Panc1 (cell line): ENCODE measurements around the gene TBCB. TPM values are rescaled to one million over a fixed set of nuclear protein-coding genes. Genes with fewer than 3 reads are reported as not detected.

Experiments used
- ATAC-seq: fragments of 200-7000 bp; cut with Tn5 transposase; 2 replicates; pipeline ENCODE4 v1.9.1; 2020; ENCODE audit warnings: mild to moderate bottlenecking, moderate library complexity
- BruUV-seq: library from RNA; stranded (reverse); fragments of 400-500 nt; replicated peaks from 2 replicates; lab custom pipeline; 2021; lab: Mats Ljungman, UMichigan
- CTCF ChIA-PET: fragments of 300-600 bp; sonication (Branson Sonifier 250); formaldehyde crosslinking; loops from one replicate; lab custom pipeline; 2022; ENCODE audit warnings: antibody characterized with exemption; lab: Charles Lee
- POLR2A ChIA-PET: fragments of 300-600 bp; sonication (Branson Sonifier 250); formaldehyde crosslinking; loops from one replicate; lab custom pipeline; 2022; ENCODE audit warnings: antibody characterized with exemption; lab: Charles Lee
- DNase-seq: peaks from one replicate; pipeline ENCODE4 v3.0.0-alpha.2; 2010; ENCODE audit warnings: low read depth, low spot score
- H3K27ac ChIP-seq: 2 replicates; pipeline ENCODE4 v1.5.1; 2011; ENCODE audit warnings: mild to moderate bottlenecking, low read length, inconsistent platforms
- H3K27me3 ChIP-seq: fragments of 200-500 bp; sonication (Bioruptor generic); 2 replicates; pipeline ENCODE4 v1.6.0; 2014; ENCODE audit warnings: low read length, inconsistent platforms; ENCODE audit not compliant: control insufficient read depth, insufficient read depth
- H3K36me3 ChIP-seq: fragments of 200-500 bp; sonication (Bioruptor generic); 2 replicates; pipeline ENCODE4 v1.5.1; 2014; ENCODE audit warnings: inconsistent platforms, mild to moderate bottlenecking, low read length, moderate library complexity; ENCODE audit not compliant: control insufficient read depth, insufficient read depth
- H3K4me1 ChIP-seq: 2 replicates; pipeline ENCODE4 v1.5.1; 2011; ENCODE audit warnings: inconsistent platforms, mild to moderate bottlenecking, low read length, moderate library complexity; ENCODE audit not compliant: control insufficient read depth, insufficient read depth
- H3K4me3 ChIP-seq, 2 experiments: 2 replicates each; pipeline ENCODE4 v1.5.1; 2011 to 2012; ENCODE audit warnings: low read depth in 2 of 2, low read length in 2 of 2, mild to moderate bottlenecking in 2 of 2, inconsistent platforms in 1 of 2, moderate library complexity in 1 of 2
- H3K9me3 ChIP-seq: fragments of 200-500 bp; sonication (Bioruptor generic); 2 replicates; pipeline ENCODE4 v1.5.1; 2014; ENCODE audit warnings: low read depth, mild to moderate bottlenecking, inconsistent platforms, low read length, moderate library complexity; ENCODE audit not compliant: control insufficient read depth, insufficient read depth
- CTCF ChIP-seq: fragments of 450-650 bp; IDR thresholded peaks from 2 replicates; pipeline ENCODE4 v1.5.1; 2017; ENCODE audit warnings: mild to moderate bottlenecking
- POLR2AphosphoS5 ChIP-seq: IDR thresholded peaks from 2 replicates; pipeline ENCODE4 v1.6.1; 2012; ENCODE audit warnings: mild to moderate bottlenecking, low read depth, low read length, moderate library complexity
- SIN3A ChIP-seq: IDR thresholded peaks from 2 replicates; pipeline ENCODE4 v1.6.1; 2012; ENCODE audit warnings: low read depth, mild to moderate bottlenecking, low read length, moderate library complexity, borderline replicate concordance; ENCODE audit not compliant: insufficient read depth
- TCF7L2 ChIP-seq: IDR thresholded peaks from 2 replicates; pipeline ENCODE4 v1.6.1; 2011; ENCODE audit warnings: mild to moderate bottlenecking, low read depth, low read length, inconsistent platforms
- in situ Hi-C: cut with HindIII; loops from 2 replicates; pipeline ENCODE4 v1.10.0; 2016; ENCODE audit warnings: low sequenced_read_pairs, low pct_unique_long_range_greater_than_20kb
- intact Hi-C: fragments of 100-400 bp; cut with micrococcal nuclease; formaldehyde crosslinking; loops from one replicate; pipeline ENCODE4 v1.10.0; 2022; ENCODE audit not compliant: unreplicated experiment
- total RNA-seq: library from RNA; stranded (reverse); gene quantifications from one replicate; pipeline ENCODE4 v1.2.1, GENCODE V29; 2021; ENCODE audit not compliant: unreplicated experiment
- TF ChIP-seq, protein P1 (sequence below), 2 experiments: IDR thresholded peaks; 2 replicates each; pipeline ENCODE4 v1.6.1; 2011 to 2012; ENCODE audit warnings: low read depth in 2 of 2, control low read depth in 1 of 2, low read length in 1 of 2, mild to moderate bottlenecking in 1 of 2, moderate library complexity in 1 of 2; ENCODE audit not compliant: insufficient read depth in 1 of 2

The TBCB gene
- total RNA-seq, 1 experiment from 2014 or later, result 496 TPM

- no TSS peak for BruUV-seq
- CTCF ChIA-PET, result interaction anchor here (0.7 to 1.0 kb wide), 2 partner anchors 10 to 25 kb away, joined by 3 to 4 read pairs; no protein-coding TSS in a partner anchor
- no peak overlapping the region for H3K4me3 ChIP-seq
- no peak for ATAC-seq
- no peak for DNase-seq
- TF ChIP-seq POLR2AphosphoS5, result no peak
- no peak for TF ChIP-seq CTCF
- TF ChIP-seq SIN3A, result no peak
- no peak for TF ChIP-seq TCF7L2
- TF ChIP-seq, protein P1, sequence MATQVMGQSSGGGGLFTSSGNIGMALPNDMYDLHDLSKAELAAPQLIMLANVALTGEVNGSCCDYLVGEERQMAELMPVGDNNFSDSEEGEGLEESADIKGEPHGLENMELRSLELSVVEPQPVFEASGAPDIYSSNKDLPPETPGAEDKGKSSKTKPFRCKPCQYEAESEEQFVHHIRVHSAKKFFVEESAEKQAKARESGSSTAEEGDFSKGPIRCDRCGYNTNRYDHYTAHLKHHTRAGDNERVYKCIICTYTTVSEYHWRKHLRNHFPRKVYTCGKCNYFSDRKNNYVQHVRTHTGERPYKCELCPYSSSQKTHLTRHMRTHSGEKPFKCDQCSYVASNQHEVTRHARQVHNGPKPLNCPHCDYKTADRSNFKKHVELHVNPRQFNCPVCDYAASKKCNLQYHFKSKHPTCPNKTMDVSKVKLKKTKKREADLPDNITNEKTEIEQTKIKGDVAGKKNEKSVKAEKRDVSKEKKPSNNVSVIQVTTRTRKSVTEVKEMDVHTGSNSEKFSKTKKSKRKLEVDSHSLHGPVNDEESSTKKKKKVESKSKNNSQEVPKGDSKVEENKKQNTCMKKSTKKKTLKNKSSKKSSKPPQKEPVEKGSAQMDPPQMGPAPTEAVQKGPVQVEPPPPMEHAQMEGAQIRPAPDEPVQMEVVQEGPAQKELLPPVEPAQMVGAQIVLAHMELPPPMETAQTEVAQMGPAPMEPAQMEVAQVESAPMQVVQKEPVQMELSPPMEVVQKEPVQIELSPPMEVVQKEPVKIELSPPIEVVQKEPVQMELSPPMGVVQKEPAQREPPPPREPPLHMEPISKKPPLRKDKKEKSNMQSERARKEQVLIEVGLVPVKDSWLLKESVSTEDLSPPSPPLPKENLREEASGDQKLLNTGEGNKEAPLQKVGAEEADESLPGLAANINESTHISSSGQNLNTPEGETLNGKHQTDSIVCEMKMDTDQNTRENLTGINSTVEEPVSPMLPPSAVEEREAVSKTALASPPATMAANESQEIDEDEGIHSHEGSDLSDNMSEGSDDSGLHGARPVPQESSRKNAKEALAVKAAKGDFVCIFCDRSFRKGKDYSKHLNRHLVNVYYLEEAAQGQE (IDR thresholded peaks at IDR 0.05; ENCODE audit: insufficient read depth in 1 of 2, low read depth in 2 of 2, low read length in 1 of 2), result no peak
- POLR2A ChIA-PET, result interaction anchor here (0.7 kb wide), 1 partner anchor 43 kb away, joined by 3 read pairs; no protein-coding TSS in a partner anchor
- H3K27ac ChIP-seq, result no peak overlapping the region
- intact Hi-C loops (no loop called here), in situ Hi-C loops (no loop called here)
- H3K9me3 ChIP-seq, result no peaks in the 10 kb centered on the region
- no peaks in the 10 kb centered on the region for H3K4me1 ChIP-seq
- no peaks in the 10 kb centered on the region for H3K27me3 ChIP-seq
- H3K36me3 ChIP-seq, result no peaks in the 10 kb centered on the region
Measured at GRCh38 chr19:36153126-36153525, 37.9 kb downstream of the TBCB start.

DNA sequence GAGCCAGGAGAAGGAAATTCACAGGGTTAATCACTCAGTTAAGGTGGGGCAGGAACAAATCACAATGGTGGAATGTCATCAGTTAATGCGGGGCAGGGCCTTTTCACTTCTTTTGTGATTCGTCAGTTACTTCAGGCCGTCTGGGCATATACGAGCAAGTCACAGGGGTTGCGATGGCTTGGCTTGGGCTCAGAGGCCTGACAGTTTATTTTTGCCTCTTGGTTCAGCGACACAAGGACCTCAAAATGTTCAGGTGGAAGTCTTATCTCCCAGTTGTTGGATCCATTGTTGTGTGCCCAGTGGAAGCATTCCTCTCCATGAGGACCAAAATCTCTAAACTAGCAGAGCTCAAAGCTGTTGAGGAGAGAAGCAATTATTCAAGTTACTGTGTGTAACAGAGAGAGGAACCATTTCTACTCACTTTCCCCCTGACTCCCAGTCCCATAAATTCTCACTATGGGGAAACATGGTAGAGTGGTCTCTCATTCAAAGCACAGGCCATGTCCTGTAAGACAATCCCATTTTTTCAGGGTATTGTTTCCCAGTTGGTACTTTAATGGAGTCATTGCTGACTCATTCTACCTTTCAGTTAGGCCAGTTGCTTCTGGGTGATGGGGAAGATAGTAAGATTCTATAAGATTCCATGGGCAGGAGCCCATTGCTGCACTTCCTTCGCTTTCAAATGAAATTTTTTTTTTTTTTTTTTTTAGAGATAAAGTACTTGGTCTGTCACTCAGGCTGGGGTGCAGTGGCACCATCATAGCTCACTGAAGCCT lies 45.7 kb downstream of the TBCB start:
- TF ChIP-seq TCF7L2 (no peak), POLR2AphosphoS5 (no peak)
- TF ChIP-seq, protein P1 (IDR thresholded peaks at IDR 0.05; ENCODE audit: insufficient read depth in 1 of 2, low read depth in 2 of 2, low read length in 1 of 2), result no peak
- no peaks in the 10 kb centered on the region for H3K9me3 ChIP-seq
- BruUV-seq, result TSS peak; percentile 27
- no peaks in the 10 kb centered on the region for H3K4me1 ChIP-seq
- no peaks in the 10 kb centered on the region for H3K27me3 ChIP-seq
- ATAC-seq (no peak; the same call in 1 of the 2 replicates), DNase-seq (no peak)
- POLR2A ChIA-PET, result no interaction called here
- in situ Hi-C loops, result no loop called here
- intact Hi-C loops, result no loop called here
- H3K36me3 ChIP-seq, result 0 out of 2 replicates have a peak, but pooled peaks cover 3% of the 10 kb centered on the region
- no peak overlapping the region for H3K4me3 ChIP-seq
- H3K27ac ChIP-seq, result no peak overlapping the region; the same call in 1 of the 2 replicates
- CTCF ChIA-PET, result no interaction called here
